Gastrocnemius medialis (tissue), 4 donors: ENCODE measurements around the gene MYO19.

Source experiments
- CTCF ChIP-seq, 5 experiments: fragments of 450-650 bp in 3 of 5; fragments of 200-600 bp in 2 of 5; sonication (generic) in 2 of 5; IDR thresholded peaks in 4 of 5; conservative IDR thresholded peaks in 1 of 5; 1 replicate in 4 of 5; 2 replicates in 1 of 5; pipeline ENCODE4 v1.5.1; 2016 to 2019; ENCODE audit warnings: antibody characterized with exemption in 5 of 5, mild to moderate bottlenecking in 3 of 5, moderate library complexity in 3 of 5
- POLR2A ChIP-seq, 2 donors: fragments of 450-650 bp; IDR thresholded peaks; one replicate each; pipeline ENCODE4 v1.6.1; 2017; ENCODE audit warnings: antibody characterized with exemption in 2 of 2, mild to moderate bottlenecking in 2 of 2, moderate library complexity in 2 of 2

- no peak for TF ChIP-seq CTCF (IDR thresholded peaks at IDR 0.05 in 4 of 5, conservative IDR thresholded peaks at IDR 0.05 in 1 of 5)
- no peak for TF ChIP-seq POLR2A (IDR thresholded peaks at IDR 0.05)
Observed at GRCh38 chr17:36515837-36516236, 18.8 kb downstream of the MYO19 start.
